Measurements from ENCODE around the gene GHRHR.
A peak's percentile ranks its signal among the peaks of the same experiment; 100 is the strongest.

The GHRHR gene

GRCh38 chr7:30986331-30986730, 22.6 kb downstream of the GHRHR start:
- no peak for DNase-seq

- no peak for DNase-seq
Measured at GRCh38 chr7:30986738-30987137, 23.0 kb downstream of the GHRHR start.

- DNase-seq: no peak
Measured at GRCh38 chr7:30987178-30987577, 23.4 kb downstream of the GHRHR start.

- DNase-seq: no peak
Measured at GRCh38 chr7:30987936-30988335, 24.2 kb downstream of the GHRHR start.

GRCh38 chr7:30988351-30989005, 24.7 kb downstream of the GHRHR start:
- no peak for DNase-seq

- DNase-seq: no peak
Measured at GRCh38 chr7:30989008-30989823, 25.5 kb downstream of the GHRHR start.

GRCh38 chr7:30989824-30990672, 26.3 kb downstream of the GHRHR start:
- no peak for DNase-seq

GRCh38 chr7:30990673-30991170, 27.0 kb downstream of the GHRHR start:
- DNase-seq: no peak

GRCh38 chr7:30992414-30992813, 28.7 kb downstream of the GHRHR start:
- DNase-seq: no peak

GRCh38 chr7:30994206-30995100, 30.7 kb downstream of the GHRHR start:
- no peak for DNase-seq

GRCh38 chr7:30995536-30995935, 31.8 kb downstream of the GHRHR start:
- DNase-seq: no peak

GRCh38 chr7:30996256-30996655, 32.5 kb downstream of the GHRHR start:
- DNase-seq: no peak

GRCh38 chr7:30996883-30997282, 33.1 kb downstream of the GHRHR start:
- DNase-seq: no peak

- no peak for DNase-seq
Measured at GRCh38 chr7:30997316-30997715, 33.6 kb downstream of the GHRHR start.

- no peak for DNase-seq
Measured at GRCh38 chr7:30998180-30998579, 34.4 kb downstream of the GHRHR start.

- no peak for DNase-seq
Measured at GRCh38 chr7:31000161-31000693, 36.5 kb downstream of the GHRHR start.

GRCh38 chr7:31000779-31001178, 37.0 kb downstream of the GHRHR start:
- no peak for DNase-seq

GRCh38 chr7:31002256-31002655, 38.5 kb downstream of the GHRHR start:
- peak; percentile 21 for DNase-seq

GRCh38 chr7:31003097-31003496, 39.3 kb downstream of the GHRHR start:
- DNase-seq: no peak

- DNase-seq: no peak
Measured at GRCh38 chr7:31003721-31004120, 40.0 kb downstream of the GHRHR start.

- DNase-seq: no peak
Measured at GRCh38 chr7:31004393-31004792, 40.6 kb downstream of the GHRHR start.

GRCh38 chr7:31006857-31007256, 43.1 kb downstream of the GHRHR start:
- no peak for DNase-seq
